HL-60 (cell line): ENCODE measurements around the gene INSRR.

ENCODE experiments used
- DNase-seq, 2 experiments: peaks; one replicate each; pipeline ENCODE4 v3.0.0-alpha.2; 2010 to 2020; ENCODE audit warnings: low read depth in 1 of 2, low spot score in 1 of 2
- H3K27ac ChIP-seq: fragments of 250-450 bp; sonication (Bioruptor Pico); replicated peaks from 2 replicates; pipeline ENCODE4 v1.5.1; 2020; ENCODE audit warnings: mild to moderate bottlenecking, moderate library complexity
- H3K27me3 ChIP-seq: fragments of 250-450 bp; sonication (Bioruptor Pico); 2 replicates; pipeline ENCODE4 v1.5.1; 2021; ENCODE audit warnings: mild to moderate bottlenecking, moderate library complexity; ENCODE audit not compliant: insufficient read depth, poor library complexity, severe bottlenecking
- H3K4me3 ChIP-seq: replicated peaks from 2 replicates; pipeline ENCODE4 v1.5.1; 2011; ENCODE audit warnings: mild to moderate bottlenecking, control low read depth, low read length; ENCODE audit not compliant: insufficient read depth
- CTCF ChIP-seq: IDR thresholded peaks from one replicate; pipeline ENCODE4 v1.5.1; 2011; ENCODE audit warnings: low read length, control low read depth, inconsistent platforms; ENCODE audit not compliant: insufficient read depth
- GABPA ChIP-seq: IDR thresholded peaks from 2 replicates; pipeline ENCODE4 v1.6.1; 2012; ENCODE audit warnings: low read depth
- POLR2AphosphoS5 ChIP-seq: IDR thresholded peaks from 2 replicates; pipeline ENCODE4 v1.6.1; 2012; ENCODE audit warnings: low read depth
- REST ChIP-seq: IDR thresholded peaks from 2 replicates; pipeline ENCODE4 v1.6.1; 2012; ENCODE audit warnings: low read depth; ENCODE audit not compliant: insufficient replicate concordance
- SPI1 ChIP-seq: IDR thresholded peaks from 2 replicates; pipeline ENCODE4 v1.6.1; 2012; ENCODE audit warnings: low read depth, mild to moderate bottlenecking, borderline replicate concordance

Gene INSRR

GRCh38 chr1:156903328-156904091, 44.6 kb upstream of the INSRR start:
- Histone ChIP-seq H3K27me3 (peaks cover 5% of the 10 kb centered on the region), H3K4me3 (no peak overlapping the region), H3K27ac (no peak overlapping the region)
- DNase-seq: no peak
- TF ChIP-seq REST (no peak), POLR2AphosphoS5 (no peak), GABPA (no peak), SPI1 (no peak)

- Histone ChIP-seq H3K27me3 (peaks cover 5% of the 10 kb centered on the region), H3K27ac (no peak overlapping the region), H3K4me3 (no peak overlapping the region)
- TF ChIP-seq GABPA (no peak), SPI1 (no peak), POLR2AphosphoS5 (no peak), REST (no peak), CTCF (no peak)
- DNase-seq: no peak
These were observed 43.3 kb upstream of the INSRR start for GRCh38 chr1:156901966-156902915.

- Histone ChIP-seq H3K27ac (no peak overlapping the region), H3K27me3 (peaks cover 5% of the 10 kb centered on the region), H3K4me3 (no peak overlapping the region)
- TF ChIP-seq REST (no peak), CTCF (no peak), SPI1 (no peak), POLR2AphosphoS5 (no peak), GABPA (no peak)
- DNase-seq: no peak
These were observed 42.6 kb upstream of the INSRR start for GRCh38 chr1:156901590-156901900.
